Fibroblast of the aortic adventitia (primary cell): ENCODE results near the gene TRIM40. TPM values are rescaled to one million over a fixed set of nuclear protein-coding genes. Genes with fewer than 3 reads are reported as not detected.

Experiments
- DNase-seq: peaks from one replicate; pipeline ENCODE4 v3.0.0-alpha.2; 2010; ENCODE audit warnings: low read depth
- H3K4me3 ChIP-seq: 2 replicates; pipeline ENCODE4 v1.5.1; 2011; ENCODE audit warnings: low read depth, mild to moderate bottlenecking, control low read depth, low read length, moderate library complexity
- total RNA-seq: library from RNA; depleted of rRNA; stranded (reverse); fragments of >200 nt; gene quantifications from 2 replicates; pipeline ENCODE4 v1.2.3, GENCODE V29; 2012; ENCODE audit warnings: low replicate concordance
- TF ChIP-seq, protein P1 (sequence below): IDR thresholded peaks from 2 replicates; pipeline ENCODE4 v1.5.1; 2011; ENCODE audit warnings: mild to moderate bottlenecking, low read length, control low read depth, inconsistent platforms; ENCODE audit not compliant: insufficient read depth

The TRIM40 gene
- total RNA-seq, 1 donor = not detected

DNA sequence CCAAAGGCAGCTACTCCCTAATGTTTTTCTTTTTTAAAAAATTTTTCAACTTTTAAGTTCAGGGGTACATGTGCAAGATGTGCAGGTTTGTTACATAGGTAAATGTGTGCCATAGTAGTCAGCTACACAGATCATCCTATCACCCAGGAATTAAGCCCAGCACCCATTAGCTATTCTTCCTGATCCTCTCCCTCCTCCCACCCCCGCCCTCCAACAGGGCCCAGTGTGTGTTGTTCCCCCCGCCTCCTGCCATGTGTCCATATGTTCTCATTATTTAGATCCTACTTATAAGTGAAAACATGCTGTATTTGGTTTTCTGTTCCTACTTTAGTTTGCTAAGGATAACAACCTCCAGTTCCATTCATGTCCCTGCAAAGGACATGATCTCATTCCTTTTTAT, 39.8 kb downstream of the TRIM40 start:
- no peak for DNase-seq
- TF ChIP-seq, protein P1, sequence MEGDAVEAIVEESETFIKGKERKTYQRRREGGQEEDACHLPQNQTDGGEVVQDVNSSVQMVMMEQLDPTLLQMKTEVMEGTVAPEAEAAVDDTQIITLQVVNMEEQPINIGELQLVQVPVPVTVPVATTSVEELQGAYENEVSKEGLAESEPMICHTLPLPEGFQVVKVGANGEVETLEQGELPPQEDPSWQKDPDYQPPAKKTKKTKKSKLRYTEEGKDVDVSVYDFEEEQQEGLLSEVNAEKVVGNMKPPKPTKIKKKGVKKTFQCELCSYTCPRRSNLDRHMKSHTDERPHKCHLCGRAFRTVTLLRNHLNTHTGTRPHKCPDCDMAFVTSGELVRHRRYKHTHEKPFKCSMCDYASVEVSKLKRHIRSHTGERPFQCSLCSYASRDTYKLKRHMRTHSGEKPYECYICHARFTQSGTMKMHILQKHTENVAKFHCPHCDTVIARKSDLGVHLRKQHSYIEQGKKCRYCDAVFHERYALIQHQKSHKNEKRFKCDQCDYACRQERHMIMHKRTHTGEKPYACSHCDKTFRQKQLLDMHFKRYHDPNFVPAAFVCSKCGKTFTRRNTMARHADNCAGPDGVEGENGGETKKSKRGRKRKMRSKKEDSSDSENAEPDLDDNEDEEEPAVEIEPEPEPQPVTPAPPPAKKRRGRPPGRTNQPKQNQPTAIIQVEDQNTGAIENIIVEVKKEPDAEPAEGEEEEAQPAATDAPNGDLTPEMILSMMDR = no peak
- no peak overlapping the region for H3K4me3 ChIP-seq

DNA sequence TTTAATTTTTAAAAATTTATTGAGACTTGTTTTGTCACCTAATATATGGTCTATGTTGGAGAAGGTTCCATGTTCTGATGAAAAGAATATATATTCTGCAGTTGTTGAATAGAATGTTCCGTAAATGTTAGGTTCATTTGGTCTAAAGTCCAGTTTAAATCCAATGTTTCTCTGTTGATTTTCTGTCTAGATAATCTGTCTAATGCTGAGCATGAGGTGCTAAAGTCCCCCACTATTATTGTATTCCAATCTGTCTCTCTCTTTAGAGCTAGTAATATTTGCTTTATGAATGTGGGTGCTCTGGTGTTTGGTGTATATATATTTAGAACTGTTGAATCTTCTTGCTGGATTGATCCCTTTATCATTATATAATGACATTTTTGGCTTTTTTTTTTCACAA, 42.9 kb downstream of the TRIM40 start:
- no peak overlapping the region for H3K4me3 ChIP-seq
- TF ChIP-seq, protein P1 = no peak
- no peak for DNase-seq

DNA sequence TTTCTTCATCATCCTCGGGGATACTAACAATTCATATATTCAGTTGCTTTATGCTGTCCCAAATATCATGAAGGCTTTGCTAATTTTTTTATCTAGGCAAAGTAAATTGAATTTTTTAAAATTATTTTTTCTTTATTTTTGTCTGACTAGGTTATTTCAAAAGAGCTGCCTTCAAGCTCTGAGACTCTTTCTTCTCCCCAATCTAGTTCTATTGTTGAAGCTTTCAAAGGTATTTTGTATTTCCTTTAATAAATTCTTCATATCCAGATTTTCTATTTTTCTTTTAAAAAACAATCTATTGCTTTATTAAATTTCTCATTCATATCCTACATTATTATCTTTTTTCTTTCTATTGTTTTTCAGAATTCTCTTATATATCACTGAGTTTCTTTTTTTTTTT, 44.2 kb downstream of the TRIM40 start:
- no peak overlapping the region for H3K4me3 ChIP-seq
- TF ChIP-seq, protein P1 = no peak
- no peak for DNase-seq

DNA sequence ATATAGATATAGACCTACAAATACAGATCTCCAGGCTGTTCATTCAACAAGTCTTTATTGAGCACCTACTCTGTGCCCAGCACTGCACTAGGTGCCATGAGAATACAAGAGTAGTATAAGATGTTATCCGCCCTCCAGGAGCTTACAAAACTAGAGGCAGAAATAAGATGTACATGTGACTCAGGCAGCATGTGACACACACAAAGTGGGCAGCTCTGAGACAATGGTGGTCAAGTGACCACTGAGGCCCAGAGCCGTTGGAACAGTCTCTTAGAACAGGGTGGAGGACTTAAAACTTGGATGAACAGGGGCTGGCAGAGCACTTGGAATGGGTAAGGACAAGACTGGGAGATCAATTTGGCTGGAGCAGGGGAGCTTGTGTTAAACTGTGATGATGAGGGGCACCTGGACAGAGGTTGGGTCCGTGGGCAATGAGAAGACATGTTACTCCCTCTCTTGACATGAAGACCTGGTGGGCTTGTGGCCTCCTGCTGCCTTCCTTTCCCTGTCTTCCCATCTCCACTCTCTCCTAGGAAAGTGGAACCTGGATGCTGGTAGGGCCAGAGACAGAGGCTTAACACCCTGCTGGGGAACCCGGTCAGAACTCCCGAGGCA, 48.6 kb downstream of the TRIM40 start:
- TF ChIP-seq, protein P1 = no peak
- no peak for DNase-seq
- no peak overlapping the region for H3K4me3 ChIP-seq

DNA sequence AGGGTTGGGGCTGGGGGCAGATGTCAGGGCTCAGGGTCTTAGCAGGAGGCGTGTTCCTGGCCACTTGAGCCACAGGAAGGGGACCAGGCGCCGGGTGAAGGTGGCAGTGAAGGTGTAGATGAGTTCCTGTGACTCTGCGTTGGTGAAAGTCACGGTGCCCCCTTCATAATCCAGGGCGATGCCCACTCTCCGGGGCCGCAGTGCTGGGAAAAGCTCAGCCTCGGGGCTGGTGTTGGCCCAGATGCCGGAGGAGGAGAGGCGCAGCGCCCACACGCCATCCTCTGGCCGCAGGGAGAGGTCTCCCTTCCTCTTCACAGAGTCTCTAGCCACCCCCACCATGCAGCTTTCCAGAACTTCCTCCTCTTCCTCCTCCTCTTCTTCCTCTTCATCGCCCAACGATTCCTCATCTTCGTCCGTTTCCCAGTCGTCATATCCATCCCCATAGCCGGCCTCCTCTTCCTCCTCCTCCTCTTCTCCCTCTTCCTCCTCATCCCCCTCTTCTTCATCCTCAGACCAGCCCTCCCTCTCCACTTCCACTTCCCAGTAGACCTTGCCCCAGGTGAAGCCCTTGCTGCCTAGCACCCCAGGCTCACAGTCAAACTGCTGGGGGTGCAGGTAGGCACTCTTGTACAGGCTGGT, 50.0 kb downstream of the TRIM40 start:
- TF ChIP-seq, protein P1 = no peak
- H3K4me3 ChIP-seq = no peak overlapping the region
- DNase-seq = no peak

DNA sequence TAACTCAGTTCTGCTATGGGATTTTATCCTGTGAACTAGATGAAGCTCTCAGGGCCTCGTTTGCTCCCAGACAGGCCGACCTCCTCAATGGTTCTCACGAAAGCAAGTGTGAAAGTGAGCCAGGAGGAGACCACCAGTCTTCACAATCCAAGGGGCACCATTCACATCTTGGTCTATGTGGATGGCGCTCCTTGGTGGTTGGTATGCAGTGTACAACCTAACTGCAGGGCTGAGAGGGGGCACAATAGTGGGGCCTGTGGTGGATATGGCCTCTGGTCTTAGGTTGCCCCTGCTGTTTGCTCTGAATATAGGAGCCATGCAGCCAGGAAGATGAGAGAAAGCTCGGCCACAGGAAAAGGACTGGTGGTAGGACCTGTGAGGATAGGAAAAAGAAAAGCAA, 52.6 kb downstream of the TRIM40 start:
- TF ChIP-seq, protein P1 = no peak
- DNase-seq = no peak
- no peak overlapping the region for H3K4me3 ChIP-seq
